Uterus (tissue), 4 donors: ENCODE data around the gene ICA1. TPM values are rescaled to one million over a fixed set of nuclear protein-coding genes. Genes with fewer than 3 reads are reported as not detected.

ENCODE experiments used
- DNase-seq, 2 donors: peaks; one replicate each; pipeline ENCODE4 v3.0.0-alpha.2; 2019 to 2020
- H3K27ac ChIP-seq, 2 donors: fragments of 200-600 bp; sonication (generic); 1 replicate in 1 of 2; 2 replicates in 1 of 2; pipeline ENCODE4 v1.5.1; 2016 to 2018
- H3K27me3 ChIP-seq, 2 donors: fragments of 200-600 bp; sonication (generic); one replicate each; pipeline ENCODE4 v1.5.1; 2018 to 2019; ENCODE audit warnings: control low read depth in 1 of 2
- H3K36me3 ChIP-seq, 2 donors: fragments of 200-600 bp; sonication (generic); one replicate each; pipeline ENCODE4 v1.5.1; 2019; ENCODE audit warnings: control low read depth in 1 of 2
- H3K4me1 ChIP-seq, 2 donors: fragments of 200-600 bp; sonication (generic); one replicate each; pipeline ENCODE4 v1.5.1; 2018 to 2019; ENCODE audit warnings: control low read depth in 1 of 2
- H3K4me3 ChIP-seq, 2 donors: fragments of 200-600 bp; sonication (generic); 1 replicate in 1 of 2; 2 replicates in 1 of 2; pipeline ENCODE4 v1.5.1; 2018 to 2019; ENCODE audit warnings: mild to moderate bottlenecking in 1 of 2
- H3K9me3 ChIP-seq, 2 donors: fragments of 200-600 bp; sonication (generic); one replicate each; pipeline ENCODE4 v1.5.1; 2019; ENCODE audit warnings: control low read depth in 1 of 2
- POLR2A ChIP-seq, 2 donors: fragments of 450-650 bp; IDR thresholded peaks; one replicate each; pipeline ENCODE4 v1.6.1; 2016; ENCODE audit warnings: antibody characterized with exemption in 2 of 2, mild to moderate bottlenecking in 1 of 2, moderate library complexity in 1 of 2
- intact Hi-C: fragments of 100-400 bp; cut with DNase I; formaldehyde crosslinking; loops from one replicate; pipeline ENCODE4 v1.15.1; 2023; ENCODE audit warnings: low total_unique reads
- total RNA-seq, 4 donors: library from RNA; depleted of rRNA in 3 of 4; stranded (reverse); fragments of >200 nt in 3 of 4; gene quantifications; one replicate each; pipeline versions ENCODE4 v1.1.0 to v1.2.4, GENCODE V29; 2014 to 2023
- TF ChIP-seq, protein P1 (sequence below), 4 experiments: fragments of 200-600 bp in 2 of 4; fragments of 450-650 bp in 2 of 4; sonication (generic) in 2 of 4; IDR thresholded peaks; one replicate each; pipeline ENCODE4 v1.5.1; 2016 to 2019; ENCODE audit warnings: antibody characterized with exemption in 4 of 4, mild to moderate bottlenecking in 2 of 4, moderate library complexity in 1 of 4
- donor health status: DM: yes; HTN: yes; CAD: no.

The ICA1 gene
- total RNA-seq, 4 donors from 2014 or later: 3.5 to 36.9 (median 28.5) TPM

DNA sequence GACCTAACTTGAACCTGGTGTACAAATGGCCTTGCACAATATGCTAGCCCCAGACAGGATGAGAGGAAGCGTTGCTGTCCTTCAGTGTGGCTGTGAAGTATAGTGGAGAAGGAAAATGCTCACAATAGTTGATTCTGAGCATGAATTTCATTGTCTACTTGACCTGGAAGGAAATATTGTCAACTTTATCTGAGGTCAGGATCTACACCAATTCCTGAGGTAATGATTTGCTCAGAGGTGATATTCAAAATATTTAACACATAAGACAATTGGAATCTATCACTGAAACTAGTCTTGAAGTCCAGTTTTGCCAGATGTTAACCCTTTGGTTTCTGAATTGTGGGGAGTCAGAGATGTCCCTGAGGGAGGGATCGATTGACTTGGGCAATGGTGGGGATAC, 20.9 kb upstream of the ICA1 start:
- intact Hi-C loops: no loop called here
- no peak overlapping the region for H3K4me3 ChIP-seq
- H3K27ac ChIP-seq: no peak overlapping the region
- DNase-seq: no peak
- no peaks in the 10 kb centered on the region for H3K9me3 ChIP-seq
- H3K4me1 ChIP-seq: no peaks in the 10 kb centered on the region
- H3K27me3 ChIP-seq: no peaks in the 10 kb centered on the region
- no peaks in the 10 kb centered on the region for H3K36me3 ChIP-seq
- TF ChIP-seq, protein P1, sequence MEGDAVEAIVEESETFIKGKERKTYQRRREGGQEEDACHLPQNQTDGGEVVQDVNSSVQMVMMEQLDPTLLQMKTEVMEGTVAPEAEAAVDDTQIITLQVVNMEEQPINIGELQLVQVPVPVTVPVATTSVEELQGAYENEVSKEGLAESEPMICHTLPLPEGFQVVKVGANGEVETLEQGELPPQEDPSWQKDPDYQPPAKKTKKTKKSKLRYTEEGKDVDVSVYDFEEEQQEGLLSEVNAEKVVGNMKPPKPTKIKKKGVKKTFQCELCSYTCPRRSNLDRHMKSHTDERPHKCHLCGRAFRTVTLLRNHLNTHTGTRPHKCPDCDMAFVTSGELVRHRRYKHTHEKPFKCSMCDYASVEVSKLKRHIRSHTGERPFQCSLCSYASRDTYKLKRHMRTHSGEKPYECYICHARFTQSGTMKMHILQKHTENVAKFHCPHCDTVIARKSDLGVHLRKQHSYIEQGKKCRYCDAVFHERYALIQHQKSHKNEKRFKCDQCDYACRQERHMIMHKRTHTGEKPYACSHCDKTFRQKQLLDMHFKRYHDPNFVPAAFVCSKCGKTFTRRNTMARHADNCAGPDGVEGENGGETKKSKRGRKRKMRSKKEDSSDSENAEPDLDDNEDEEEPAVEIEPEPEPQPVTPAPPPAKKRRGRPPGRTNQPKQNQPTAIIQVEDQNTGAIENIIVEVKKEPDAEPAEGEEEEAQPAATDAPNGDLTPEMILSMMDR (IDR thresholded peaks at IDR 0.05): no peak
- TF ChIP-seq POLR2A (IDR thresholded peaks at IDR 0.05): no peak

DNA sequence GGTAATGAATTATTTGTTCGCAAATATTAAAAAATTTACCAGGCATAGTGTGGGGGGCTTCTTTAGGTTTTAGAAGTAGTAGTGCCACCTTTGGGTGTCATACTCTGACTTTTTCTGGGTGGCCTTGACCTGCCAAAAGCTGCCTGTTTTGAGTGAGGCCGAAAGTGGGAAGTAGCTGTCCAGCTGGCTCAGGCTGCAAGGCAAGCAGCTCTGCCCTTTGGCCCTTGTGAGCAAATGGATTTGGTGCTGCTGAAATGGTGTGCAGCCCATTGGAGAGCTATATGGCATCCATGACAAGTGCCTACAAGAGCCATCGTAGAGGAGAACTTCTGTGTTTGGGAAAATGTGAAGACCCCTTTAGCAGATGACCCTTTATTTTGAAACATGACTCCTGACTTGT, 20.2 kb upstream of the ICA1 start:
- TF ChIP-seq, protein P1 (IDR thresholded peaks at IDR 0.05): no peak
- TF ChIP-seq POLR2A (IDR thresholded peaks at IDR 0.05): no peak
- Histone ChIP-seq H3K9me3 (no peaks in the 10 kb centered on the region), H3K27me3 (no peaks in the 10 kb centered on the region), H3K4me1 (no peaks in the 10 kb centered on the region), H3K36me3 (no peaks in the 10 kb centered on the region), H3K4me3 (no peak overlapping the region), H3K27ac (no peak overlapping the region)
- no peak for DNase-seq
- intact Hi-C loops: no loop called here

DNA sequence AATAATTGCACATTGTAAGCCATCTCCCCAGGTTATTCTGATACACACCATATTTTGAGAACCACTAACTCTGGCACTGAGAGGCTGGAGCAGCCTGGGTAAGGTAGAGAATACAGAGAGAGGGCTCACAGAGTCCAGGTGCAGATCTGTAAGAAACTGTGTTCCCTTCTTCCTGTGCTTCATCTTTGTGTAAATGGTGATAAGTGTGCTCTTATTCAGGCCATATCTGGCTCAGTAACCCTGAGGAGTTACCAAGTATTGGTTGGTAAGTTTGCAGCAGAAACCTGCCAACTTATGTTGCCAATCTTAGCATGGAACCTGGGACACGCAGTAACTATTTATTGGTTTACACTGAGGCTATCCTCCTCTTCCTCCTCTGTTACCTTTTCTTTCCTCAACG, 16.2 kb upstream of the ICA1 start:
- DNase-seq: no peak
- no peak for TF ChIP-seq POLR2A (IDR thresholded peaks at IDR 0.05)
- TF ChIP-seq, protein P1 (IDR thresholded peaks at IDR 0.05): no peak
- Histone ChIP-seq H3K27ac (no peak overlapping the region), H3K27me3 (no peaks in the 10 kb centered on the region), H3K4me1 (no peaks in the 10 kb centered on the region), H3K9me3 (no peaks in the 10 kb centered on the region), H3K36me3 (no peaks in the 10 kb centered on the region), H3K4me3 (no peak overlapping the region)
- intact Hi-C loops: no loop called here

DNA sequence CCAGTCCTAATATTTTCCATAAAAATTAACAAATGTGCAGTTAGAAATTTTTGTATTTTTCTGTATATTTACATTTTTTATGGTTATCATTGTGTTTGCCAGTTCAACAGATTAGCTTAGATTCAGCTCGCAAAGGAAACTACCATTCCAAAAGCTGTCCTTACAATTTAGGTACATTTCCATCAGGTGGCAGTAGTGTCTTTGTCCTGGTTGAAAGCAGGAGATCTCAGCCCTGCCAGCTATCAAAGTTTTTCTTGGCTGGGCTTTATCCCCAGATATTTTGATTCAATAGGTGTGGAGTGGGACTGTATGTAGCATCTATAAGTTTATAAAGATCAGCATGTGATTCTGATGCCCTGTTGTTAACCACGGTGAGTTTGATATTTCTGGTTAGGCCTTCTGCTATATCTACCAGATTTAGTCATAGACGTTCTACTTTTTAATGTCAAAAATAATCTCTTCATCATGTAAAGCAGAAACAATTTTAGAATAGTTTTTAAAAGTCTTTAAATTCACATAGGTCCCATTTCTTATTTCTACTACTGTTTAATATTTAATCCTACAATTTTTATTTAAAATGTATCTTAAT, 15.5 kb upstream of the ICA1 start:
- intact Hi-C loops: no loop called here
- no peaks in the 10 kb centered on the region for H3K36me3 ChIP-seq
- H3K27me3 ChIP-seq: no peaks in the 10 kb centered on the region
- H3K4me1 ChIP-seq: no peaks in the 10 kb centered on the region
- DNase-seq: no peak
- TF ChIP-seq, protein P1 (IDR thresholded peaks at IDR 0.05): no peak
- TF ChIP-seq POLR2A (IDR thresholded peaks at IDR 0.05): no peak
- H3K27ac ChIP-seq: no peak overlapping the region
- H3K9me3 ChIP-seq: no peaks in the 10 kb centered on the region
- no peak overlapping the region for H3K4me3 ChIP-seq

DNA sequence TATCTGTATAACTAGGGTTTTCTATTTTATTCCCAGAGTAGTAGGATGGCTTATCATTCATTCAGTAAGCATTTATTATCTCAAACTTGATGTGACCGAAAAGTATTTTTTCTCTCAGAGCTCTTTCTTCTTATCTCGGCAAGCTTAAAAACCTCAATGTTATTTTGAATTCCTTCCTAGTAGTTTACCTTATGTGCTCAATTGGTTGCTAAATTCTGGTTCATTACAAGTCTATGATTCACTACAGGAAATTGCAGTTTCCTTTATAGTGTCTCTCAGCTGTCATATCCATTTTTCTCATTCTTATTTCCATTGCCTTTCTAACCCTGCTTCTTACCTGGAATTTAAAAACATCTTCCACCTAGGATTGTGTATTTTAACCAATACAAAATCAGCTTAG, 12.6 kb upstream of the ICA1 start:
- Histone ChIP-seq H3K9me3 (no peaks in the 10 kb centered on the region), H3K27me3 (no peaks in the 10 kb centered on the region), H3K36me3 (no peaks in the 10 kb centered on the region), H3K4me1 (no peaks in the 10 kb centered on the region), H3K27ac (no peak overlapping the region), H3K4me3 (no peak overlapping the region)
- DNase-seq: no peak
- TF ChIP-seq, protein P1 (IDR thresholded peaks at IDR 0.05): no peak
- no peak for TF ChIP-seq POLR2A (IDR thresholded peaks at IDR 0.05)
- intact Hi-C loops: no loop called here
